CD4-positive, alpha-beta T cell treated with Interferon gamma for 1 hour (primary cell): ENCODE measurements around the gene AGAP1.

Source experiments
- DNase-seq: peaks from one replicate; pipeline ENCODE4 v3.0.0-alpha.2; 2020

The AGAP1 gene

DNA sequence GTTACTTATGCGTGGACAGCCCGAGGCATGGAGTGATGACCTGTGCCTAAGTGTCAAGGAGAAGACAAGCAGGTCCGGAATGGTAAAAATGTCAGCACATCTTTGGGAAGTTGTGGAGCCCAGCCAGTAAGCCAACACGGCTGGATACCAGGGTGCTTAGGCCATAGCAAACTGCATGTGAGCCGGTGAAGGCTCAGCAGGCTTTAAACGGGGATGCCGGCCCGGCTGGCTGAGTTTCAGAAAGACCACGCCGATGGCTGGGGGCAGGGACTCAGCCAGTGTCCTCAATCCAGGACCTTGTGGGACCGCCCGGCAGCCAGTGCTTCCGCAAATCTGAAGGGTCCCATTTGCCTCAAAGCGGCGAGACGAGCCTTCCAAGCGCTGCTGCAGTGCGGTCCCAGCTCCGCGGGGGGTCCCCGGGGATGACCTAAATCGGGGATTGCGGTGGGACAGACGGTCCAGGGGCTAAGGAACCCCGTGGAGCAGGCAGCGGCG, 946 bp upstream of the AGAP1 start:
- DNase-seq, result no peak

DNA sequence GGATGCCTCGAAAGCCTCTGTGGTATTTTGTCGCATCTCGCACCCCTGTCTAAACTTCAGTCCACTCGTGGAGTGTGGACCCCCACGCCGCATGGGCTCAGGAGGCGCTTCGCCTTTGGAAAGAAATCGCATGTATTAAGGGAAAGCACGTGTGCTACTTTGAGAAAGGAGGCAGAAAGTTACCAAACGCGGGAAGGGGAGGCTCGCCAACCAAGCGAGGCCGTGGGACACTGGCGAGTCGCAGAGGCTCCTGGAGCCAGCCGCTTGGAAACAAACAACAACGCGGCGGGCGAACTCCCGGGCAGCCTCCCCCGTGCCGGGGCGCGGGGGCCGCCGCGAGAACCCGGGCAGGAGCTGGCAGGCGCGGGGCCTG, 455 bp upstream of the AGAP1 start:
- DNase-seq, result no peak

DNA sequence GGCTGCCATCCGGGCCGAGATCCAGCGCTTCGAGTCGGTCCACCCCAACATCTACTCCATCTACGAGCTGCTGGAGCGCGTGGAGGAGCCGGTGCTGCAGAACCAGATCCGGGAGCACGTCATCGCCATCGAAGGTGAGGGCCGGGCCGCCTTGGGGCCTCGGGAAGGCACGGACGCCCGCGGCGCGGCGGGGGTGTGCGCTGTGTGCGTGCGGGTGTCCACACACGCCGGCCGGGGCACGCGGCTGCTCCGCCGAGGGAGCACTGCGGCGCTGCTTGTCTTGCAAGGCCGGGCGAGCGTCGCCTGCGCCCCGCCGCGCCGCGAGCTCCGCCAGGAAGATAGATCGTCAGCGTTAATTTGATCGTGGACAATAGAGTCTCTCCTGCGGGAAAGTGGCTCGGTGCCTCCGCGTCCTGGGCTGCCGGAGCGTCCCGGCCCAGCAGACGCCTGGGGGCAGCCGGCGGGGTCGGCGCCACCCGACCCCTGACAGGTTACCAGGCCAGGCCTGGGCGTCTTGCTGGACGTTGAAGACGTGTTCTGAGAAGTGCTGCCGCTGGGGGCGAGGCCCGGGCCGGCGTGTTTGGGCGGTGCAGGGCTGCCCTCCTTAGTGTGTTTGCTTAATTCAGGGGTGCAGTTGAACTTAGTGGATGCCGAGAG, 1.0 kb downstream of the AGAP1 start:
- DNase-seq, result no peak

DNA sequence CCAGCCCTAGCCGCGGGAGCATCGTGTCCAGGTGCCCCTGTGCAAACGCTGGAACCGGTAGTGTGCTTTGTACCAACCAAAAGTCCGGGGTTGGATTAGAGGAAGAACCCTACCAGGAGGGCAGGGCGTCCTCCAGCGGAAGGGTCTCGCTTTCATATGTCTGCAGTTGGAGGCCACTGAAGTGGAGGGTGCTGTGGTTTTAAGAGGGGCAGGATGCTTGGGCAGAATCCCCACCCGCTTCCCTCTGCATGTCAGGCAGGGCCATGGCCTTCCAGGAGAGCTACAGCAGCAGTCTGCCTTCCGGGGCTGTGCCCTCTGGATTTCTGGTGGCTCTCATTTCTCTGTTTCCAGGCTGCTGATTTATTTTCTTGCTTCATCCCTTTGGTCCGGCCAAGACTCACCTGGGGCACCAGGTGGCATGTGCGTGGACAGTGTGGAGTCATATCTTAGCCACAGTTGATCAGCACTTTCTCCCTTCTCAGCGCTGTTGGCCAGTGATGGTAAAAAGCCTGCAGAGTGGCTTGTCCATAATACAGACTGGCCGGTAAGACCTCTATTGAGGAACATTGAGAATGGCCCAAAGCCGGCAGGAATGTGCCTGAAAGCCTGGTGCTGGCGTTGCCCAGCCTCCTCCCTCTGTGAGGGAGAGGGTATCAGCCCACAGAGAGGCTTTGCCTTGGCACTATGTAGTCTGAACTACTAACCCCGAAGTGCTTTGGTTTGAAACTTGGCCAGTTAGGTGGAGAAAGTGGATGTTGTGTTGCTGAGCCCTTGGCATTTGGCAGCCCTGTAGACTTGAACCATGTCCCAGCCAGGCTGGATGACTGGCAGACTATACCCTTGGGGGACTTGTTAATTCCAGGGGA, 1.8 kb downstream of the AGAP1 start:
- DNase-seq, result no peak

DNA sequence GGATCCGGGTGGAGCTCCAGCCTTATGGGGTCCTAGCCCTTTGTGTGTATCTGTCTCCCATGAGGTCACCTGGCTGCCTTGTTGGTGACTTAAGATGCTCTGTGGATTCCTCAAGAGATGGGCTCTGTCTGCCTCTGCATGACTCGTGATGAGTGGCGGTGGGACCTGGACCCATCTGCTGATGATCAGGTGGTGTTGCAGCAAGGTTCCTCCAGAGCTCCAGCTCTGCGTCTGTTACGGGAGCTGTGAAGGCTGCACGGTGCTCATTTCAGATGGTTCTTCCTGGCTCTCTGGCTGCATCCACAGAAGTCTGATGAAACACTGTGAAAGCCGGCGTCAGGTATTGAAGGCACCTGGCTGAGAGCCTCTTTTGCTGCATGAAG, 2.4 kb downstream of the AGAP1 start:
- no peak for DNase-seq

DNA sequence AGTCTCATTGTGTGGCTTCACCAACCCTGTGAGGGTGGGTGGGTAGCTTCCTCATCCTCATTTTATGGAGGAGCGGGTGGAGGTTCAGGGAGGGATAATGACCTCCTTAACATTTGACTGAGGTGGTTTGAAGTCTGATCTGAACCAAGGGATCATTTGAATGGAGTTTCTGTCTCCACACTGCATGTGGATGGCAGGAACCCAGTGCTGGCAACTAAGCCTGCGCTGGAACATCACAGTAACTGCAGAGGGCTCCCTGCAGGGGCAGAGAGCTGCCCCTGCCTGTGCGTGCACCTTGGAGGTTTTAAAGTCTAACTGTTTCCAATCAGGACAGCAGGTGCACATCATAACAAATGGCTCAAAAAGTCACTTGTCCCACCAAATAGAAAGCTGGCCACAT, 3.3 kb downstream of the AGAP1 start:
- no peak for DNase-seq

DNA sequence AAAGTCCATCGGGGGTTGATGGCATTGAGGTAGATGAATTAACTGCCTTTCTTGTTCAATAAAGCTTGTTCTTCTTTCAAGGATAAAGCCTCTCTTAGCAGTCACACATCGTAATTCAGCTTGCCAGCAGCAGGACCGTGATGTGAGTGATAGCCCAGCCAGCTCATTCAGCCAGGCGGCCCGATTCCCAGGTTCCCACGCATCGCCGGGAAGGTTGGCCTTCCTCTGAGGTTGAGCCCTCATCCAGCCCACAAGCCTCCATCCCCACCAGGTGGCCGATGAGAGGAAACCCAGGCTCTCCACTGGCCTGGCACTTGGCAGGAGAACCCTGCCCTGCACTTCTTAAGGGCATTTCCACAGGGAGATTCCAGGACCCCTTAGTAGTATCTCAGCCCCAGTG, 4.7 kb downstream of the AGAP1 start:
- DNase-seq, result no peak

DNA sequence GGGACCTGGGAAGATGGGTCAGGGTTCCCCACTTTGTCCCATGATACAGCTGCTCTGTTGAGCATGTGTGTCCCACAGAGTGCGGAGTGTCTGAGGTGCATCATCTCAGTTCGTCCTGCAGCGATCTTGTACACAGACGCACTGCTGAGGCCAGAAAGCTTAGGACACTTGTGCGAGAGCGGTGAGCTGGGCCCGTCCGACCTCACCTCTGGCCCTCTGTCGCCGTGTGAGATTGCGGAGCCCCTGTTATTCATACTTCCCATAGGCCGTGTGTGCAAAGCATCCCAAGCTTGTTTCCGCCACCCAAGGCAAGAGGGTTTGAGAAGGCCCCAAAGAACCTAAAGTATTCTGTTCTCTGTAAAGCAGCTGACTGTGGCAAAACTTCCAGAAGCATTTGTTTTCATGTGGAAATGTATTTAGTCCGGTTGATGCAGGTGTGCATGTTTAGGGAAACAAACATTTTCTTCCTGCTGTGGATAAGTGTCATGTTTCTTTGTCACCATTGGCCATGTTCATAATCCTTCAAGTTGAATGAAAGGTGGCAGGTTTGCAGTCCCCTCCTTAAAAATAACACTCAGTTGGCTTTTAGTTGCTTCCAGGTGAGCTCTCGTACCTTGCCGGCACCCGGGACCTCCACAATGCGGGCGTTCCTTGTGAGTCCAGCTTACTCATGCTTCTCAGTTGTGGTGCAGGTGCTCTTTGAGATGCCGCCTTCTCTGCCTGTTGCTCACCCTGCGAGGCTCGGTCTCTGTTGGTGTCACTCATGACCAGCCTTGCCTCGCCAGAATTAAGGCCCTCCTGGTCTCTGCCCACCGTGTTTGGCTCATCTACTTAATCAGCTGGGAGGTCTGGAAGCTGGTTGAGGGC, 5.3 kb downstream of the AGAP1 start:
- DNase-seq, result no peak

DNA sequence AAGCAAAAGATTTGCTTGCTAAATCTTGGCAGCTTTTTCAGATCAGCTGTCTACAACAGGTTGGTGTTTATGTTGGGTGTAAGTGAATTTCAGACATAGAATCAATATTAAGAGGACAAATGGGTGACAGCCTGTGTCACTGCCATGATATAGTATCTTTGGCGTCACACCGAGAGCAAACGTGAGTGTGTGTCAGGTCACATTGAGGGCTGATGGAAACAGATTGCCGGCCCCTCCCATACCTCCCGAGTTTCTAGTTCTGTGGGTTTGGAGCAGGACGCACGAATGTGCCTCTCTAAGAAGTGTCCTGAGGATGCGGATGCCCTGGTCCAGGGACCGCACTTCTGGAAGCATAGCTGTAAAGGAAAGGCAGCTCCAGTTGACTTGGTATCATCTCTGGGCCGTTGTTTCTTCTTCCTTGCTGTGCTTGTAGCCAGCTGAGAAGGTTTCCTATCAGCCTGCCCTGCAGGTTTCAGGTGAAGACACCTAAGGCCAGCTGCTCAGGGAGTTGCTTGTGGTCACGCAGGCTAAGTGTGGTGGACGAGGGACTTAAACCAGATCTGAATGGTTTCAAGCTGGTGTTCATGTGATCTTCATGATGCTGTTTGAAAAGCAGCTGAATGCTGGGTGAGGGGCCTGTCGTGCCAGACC, 6.4 kb downstream of the AGAP1 start:
- DNase-seq, result no peak

DNA sequence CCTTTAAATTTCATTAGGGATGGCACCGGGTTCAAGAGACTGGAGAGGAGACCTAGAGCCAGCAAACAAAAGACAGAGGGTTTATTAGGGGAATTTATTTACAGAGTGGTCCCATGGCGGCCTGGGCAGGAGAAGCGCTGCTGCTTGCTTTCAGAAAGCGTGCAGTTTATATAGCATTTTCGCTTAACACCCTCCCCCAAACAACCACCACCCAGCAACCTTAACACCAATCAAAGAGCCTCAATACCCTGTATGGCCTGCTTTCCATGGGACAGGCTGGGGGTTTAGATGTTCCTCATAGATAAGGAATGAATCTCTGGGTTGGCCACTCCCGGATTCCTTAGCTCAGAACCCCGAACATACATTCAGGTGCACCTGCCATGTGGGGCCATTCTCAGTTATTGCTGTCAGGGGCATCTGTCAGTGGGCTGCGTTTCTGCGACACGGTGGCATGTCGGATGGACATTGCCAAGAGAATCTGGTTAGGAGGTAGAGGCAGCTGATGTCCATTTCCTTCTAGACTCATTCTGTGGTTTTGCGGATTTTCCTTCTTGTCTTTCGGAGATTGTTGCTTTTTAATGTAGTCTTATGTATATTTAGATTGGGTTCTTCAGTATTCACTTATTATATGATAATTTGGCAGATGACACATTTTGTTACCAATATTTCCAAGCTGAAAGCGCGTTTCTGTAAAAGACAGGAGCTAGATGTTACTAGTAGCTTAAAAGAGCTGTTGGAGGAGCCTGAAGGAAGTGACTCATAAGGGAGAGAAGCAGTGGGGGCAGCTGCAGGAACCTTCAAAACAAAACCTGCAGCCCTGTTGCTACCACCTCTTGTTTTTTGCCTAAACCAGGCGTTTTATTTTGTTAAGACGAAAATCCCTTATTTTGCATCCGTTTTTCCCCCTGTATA, 7.2 kb downstream of the AGAP1 start:
- DNase-seq, result no peak

DNA sequence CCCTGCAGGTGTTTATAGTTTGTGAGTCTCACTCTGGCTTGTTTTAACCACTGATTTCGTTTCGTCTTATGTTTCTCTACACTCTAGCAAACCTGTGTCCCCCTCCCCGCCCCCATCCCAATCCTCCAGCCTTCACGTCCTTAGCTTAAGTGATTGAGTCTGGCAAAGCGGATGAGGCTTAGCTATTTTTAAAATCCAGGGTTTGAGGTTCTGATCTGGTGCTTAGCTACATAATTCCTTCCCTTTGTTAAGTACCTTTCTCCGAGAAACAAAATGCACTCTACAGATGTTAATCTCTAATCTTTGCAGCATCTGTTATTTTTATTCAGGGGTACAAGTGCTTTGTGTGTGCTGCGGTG, 7.8 kb downstream of the AGAP1 start:
- DNase-seq, result no peak

DNA sequence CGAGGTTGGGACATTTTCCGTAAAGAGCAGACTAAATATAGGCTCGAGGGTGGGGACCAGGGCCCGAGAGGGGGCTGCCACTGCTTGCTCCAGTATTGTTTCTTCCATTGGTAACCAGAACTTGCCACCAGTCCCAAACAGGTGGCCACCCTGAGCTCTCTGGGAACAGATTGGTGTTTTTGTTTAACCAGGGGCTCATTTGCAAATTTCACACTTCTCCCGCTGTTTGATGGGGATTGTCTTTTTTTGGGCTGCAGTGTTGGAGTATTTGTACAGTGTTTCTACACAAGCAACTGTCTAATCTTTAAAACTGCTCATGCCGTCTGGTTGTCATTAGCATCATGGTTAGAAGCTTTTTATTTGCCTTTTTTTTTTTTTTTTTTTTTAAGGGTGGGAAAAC, 8.5 kb downstream of the AGAP1 start:
- no peak for DNase-seq

DNA sequence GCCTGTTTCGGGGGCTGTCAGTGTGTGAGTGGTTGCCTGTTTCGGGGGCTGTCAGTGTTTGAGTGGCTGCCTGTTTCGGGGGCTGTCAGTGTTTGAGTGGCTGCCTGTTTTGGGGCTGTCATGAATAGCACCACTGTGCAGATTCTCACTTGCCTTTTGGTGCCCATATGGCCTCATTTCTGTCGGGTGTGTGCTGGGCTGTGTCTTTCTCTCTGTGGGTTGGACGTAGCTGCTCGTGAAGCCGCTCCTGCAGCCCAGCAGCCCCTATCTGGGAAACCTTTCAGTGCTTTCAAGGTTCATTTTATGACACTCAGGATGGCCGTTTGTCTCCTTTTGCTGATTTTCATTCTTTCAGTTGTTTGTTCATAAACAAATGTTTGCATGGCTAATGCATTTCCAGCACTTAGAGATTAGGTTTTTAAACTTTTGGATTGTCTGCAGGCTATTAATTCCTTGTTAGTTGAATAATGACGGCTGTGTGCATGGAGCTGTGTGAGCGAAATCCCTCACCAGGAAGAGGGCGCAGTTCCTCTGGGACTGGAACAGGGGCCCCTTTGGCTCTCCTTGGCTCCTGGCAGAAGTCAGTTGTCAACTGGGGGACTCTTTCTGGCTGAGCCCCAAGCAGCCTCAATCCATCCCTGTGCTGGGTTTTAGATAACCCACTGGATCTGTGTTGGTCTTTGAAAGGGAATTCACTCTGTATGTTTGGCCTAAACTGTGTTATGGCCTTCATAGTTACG, 10.8 kb downstream of the AGAP1 start:
- no peak for DNase-seq

DNA sequence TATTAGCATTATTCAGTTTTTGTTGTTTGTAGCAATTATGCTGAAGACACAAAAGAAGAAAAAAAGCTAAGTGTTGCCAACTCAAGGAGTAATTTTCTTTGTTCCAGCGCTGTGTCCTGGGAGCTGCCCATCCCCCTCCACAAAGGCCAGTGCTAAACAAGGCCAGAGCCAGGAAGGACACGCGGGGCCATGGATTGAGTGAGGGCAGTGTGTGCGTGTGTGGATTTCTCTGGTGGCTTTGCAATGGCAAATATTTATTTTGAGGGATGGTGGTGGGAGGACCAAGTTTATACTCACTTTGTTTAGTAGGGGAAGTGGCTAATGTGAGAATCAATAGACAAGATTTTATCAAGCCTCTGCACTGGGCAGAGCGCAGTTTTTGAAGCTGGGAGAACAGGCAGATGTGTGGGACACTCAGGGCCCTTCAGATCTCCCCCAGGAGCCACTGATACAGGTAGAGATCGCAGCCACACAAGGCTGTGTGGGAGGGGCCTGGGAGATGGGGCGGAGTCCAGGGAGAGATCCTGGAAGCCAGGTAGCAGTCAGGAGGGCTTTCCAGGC, 11.4 kb downstream of the AGAP1 start:
- no peak for DNase-seq

DNA sequence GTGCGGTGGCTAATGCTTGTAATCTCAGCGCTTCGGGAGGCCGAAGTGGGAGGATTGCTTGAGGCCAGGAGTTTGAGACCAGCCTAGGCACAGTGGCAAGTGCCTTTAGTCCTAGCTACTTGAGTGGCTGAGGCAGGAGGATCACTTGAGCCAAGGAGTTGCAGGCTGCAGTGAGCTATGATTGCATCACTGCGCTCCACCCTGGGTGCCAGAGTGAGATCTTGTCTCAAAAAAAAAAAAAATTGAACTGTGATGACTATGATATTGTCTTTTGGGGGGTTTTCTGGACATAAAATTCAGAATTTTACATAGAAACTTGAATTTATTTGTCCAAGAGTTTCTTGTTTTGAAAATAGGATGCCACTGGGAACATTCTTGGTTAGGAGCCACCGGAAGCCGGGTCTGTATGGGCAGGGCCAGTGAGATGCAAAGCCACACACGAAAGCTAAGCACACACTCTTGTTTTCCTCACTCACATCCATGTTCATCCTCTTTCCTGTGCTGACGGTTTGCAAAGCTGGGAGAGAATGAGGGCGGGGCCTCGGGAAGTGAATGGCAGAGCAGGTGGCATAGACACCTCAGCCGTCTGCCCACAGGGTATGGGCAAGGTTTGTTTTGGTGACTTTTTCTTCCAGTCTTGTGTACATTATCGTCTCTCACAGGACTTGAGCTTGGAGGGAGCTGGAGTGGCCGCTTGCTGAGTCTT, 12.6 kb downstream of the AGAP1 start:
- no peak for DNase-seq

DNA sequence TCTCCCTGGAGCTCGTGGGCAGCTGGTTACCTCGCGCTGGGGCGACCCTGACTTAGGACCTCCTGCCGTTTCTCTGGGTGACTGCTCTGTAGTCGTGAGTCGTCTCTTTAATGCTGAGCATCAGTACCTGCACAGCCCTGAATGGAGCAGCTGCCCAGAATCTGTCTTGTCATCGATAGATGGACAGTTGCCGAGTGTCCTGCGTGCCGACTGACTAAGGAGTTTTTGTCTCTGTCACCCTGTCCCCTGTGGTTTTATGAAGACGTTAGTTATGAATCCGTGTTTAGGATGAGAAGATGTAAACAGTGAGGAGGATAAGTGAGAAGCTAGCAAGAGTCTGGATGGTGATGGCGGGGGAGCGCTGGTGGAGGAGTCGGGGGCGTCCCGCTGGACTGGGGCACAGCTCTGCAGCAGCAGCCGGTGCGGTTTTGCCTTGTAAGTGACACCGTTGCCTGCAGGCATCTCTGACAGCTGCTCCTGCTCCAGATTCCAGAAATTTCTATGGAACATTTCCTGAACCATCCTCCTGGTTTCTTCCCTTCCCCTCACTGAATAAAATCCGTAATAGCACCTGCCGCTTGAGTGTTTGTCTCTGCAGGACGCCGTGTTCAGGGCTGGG, 13.3 kb downstream of the AGAP1 start:
- DNase-seq, result no peak

DNA sequence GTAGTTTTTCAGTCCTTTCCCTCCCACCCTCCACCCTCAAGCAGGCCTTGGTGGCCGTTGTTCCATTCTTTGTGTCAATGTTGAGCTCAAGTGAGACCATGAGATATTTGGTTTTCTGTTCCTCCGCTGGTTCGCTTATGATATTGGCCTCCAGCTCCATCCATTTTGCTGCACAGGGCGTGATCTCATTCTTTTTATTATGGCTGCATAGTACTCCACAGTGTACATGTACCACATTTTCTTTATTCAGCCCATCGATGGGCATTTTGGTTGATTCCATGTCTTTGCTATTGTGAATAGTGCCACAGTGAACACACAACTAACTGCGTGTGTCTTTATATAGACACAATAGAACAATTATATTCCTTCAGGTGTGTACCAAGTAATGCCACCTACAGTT, 14.1 kb downstream of the AGAP1 start:
- DNase-seq, result no peak

DNA sequence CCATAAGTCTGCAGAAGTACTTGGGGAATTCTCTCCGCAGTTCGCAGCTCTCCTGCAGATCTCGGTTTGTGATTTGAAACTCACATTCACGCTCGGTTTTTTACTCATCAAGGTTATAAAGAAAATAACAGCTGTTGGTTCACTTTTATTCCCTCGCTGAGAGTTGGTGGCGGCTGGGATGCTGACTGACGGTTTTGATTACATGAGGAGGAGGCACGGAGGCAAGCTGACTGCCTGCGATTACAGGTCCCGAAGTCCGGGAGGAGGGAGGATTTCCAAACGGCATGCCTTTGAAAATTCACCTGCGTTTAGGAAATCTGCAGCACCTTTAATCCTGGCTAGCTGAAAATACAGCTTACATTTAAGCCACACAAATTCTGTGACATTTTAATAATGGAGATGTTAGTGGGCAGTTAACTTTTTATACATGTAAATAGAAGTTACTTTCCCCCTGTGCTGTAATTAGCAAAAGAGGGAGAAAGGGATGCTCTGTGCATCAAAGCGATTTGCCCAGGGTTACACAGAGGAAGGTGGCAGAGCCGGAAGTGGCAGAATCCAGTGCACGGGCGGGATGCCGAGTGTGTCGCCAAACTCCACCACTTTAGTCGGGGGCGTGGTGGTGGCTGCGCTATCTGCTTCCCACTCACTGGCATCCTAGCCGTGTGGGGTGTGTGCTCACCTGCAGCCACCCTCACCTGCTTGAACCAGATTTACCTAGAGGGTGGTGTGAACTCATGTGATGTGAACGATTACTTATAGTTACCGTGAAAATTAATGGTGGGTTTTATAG, 14.7 kb downstream of the AGAP1 start:
- no peak for DNase-seq

DNA sequence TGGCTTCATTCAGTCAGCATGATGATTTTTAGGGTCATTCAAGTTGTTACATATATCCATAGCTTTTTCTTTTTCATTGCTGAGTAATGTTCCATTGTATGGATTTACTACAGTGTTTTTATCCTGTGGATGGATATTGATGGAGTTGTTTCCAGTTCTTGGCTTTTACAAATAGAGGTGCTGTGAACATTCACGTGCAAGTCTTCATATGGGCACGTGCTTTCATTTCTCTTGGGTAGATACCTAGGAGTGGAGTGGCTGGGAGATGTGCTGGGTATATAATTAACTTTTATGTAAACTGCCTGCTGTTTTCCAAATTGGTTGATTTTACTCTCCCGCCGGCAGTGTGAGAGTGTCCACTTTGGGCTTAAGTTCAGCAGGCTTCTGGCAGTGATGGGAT, 16.5 kb downstream of the AGAP1 start:
- DNase-seq, result no peak
